ENCODE results near the gene PRSS1. TPM values are rescaled to one million over a fixed set of nuclear protein-coding genes. Genes with fewer than 3 reads are reported as not detected.

Gene PRSS1
- total and polyA plus RNA-seq, 7 donors, result 1.3 to 8.7 (median 1.8) TPM; not detected in 3

DNA sequence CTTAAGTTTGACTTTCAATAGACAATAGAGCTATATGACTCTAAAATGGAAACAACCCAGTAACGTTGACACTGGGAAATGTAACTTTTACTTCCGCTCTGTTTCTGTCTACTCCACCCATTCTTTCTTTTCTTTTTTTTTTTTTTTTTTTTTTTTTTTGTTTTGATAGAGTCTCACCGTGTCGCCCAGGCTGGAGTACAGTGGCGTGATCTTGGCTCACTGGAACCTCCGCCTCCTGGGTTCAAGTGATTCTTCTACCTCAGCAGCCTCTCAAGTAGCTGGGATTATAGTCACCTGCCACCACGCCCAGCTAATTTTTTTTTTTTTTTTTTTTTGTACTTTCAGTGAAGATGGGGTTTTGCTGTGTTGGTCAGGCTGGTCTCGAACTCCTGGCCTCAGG lies 35.4 kb downstream of the PRSS1 start:
- Histone ChIP-seq H3K9me3 (no peaks in the 10 kb centered on the region), H3K36me3 (ENCODE audit: insufficient read depth in 1 of 2, low read depth in 1 of 2) (no peaks in the 10 kb centered on the region), H3K27me3 (ENCODE audit: insufficient read depth in 3 of 3, low read length in 2 of 3) (no peaks in the 10 kb centered on the region), H3K4me3 (no peak overlapping the region), H3K4me1 (no peaks in the 10 kb centered on the region), H3K27ac (no peak overlapping the region)
- no peak for ATAC-seq
- DNase-seq, result no peak
- WGBS, 3 donors, result 86 to 91% (median 91%) methylated on average over 8 of the region's 8 CpGs
- TF ChIP-seq, protein P1, sequence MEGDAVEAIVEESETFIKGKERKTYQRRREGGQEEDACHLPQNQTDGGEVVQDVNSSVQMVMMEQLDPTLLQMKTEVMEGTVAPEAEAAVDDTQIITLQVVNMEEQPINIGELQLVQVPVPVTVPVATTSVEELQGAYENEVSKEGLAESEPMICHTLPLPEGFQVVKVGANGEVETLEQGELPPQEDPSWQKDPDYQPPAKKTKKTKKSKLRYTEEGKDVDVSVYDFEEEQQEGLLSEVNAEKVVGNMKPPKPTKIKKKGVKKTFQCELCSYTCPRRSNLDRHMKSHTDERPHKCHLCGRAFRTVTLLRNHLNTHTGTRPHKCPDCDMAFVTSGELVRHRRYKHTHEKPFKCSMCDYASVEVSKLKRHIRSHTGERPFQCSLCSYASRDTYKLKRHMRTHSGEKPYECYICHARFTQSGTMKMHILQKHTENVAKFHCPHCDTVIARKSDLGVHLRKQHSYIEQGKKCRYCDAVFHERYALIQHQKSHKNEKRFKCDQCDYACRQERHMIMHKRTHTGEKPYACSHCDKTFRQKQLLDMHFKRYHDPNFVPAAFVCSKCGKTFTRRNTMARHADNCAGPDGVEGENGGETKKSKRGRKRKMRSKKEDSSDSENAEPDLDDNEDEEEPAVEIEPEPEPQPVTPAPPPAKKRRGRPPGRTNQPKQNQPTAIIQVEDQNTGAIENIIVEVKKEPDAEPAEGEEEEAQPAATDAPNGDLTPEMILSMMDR (IDR thresholded peaks at IDR 0.05), result no peak
- intact Hi-C loops (cut with DNase I), result loop anchor here (5.0 to 10.0 kb wide), 3 partner anchors 152 to 247 kb away; no protein-coding TSS in a partner anchor

DNA sequence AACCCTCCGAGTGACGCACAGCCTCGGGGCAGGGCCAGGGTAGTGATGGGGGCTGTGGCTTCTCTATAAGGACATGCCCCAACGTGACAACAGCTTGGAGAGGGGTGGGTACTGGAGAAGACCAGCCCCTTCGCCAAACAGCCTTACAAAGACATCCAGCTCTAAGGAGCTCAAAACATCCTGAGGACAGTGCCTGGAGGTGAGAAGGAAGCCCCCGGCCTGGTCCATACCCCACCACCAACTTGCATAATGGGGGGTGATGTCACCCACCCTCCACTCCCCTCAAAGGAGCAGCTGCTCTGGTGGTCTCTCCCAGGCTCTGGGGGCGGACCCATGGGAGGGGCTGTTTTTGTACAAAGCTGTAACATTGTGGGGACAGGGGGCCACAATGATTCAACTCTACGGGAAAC lies 36.6 kb downstream of the PRSS1 start:
- H3K4me1 ChIP-seq, result no peaks in the 10 kb centered on the region
- H3K4me3 ChIP-seq, result no peak overlapping the region
- 83 to 86% (median 85%) methylated on average over 8 of the region's 8 CpGs for WGBS, 3 donors
- no peak overlapping the region for H3K27ac ChIP-seq
- intact Hi-C loops (cut with DNase I), result loop anchor here (5.0 to 10.0 kb wide), 2 partner anchors 181 to 249 kb away; no protein-coding TSS in a partner anchor
- no peaks in the 10 kb centered on the region for H3K9me3 ChIP-seq
- ATAC-seq (no peak), DNase-seq (no peak)
- H3K27me3 ChIP-seq (ENCODE audit: insufficient read depth in 3 of 3, low read length in 2 of 3), result no peaks in the 10 kb centered on the region
- no peaks in the 10 kb centered on the region for H3K36me3 ChIP-seq (ENCODE audit: insufficient read depth in 1 of 2, low read depth in 1 of 2)
- TF ChIP-seq, protein P1 (IDR thresholded peaks at IDR 0.05), result no peak

DNA sequence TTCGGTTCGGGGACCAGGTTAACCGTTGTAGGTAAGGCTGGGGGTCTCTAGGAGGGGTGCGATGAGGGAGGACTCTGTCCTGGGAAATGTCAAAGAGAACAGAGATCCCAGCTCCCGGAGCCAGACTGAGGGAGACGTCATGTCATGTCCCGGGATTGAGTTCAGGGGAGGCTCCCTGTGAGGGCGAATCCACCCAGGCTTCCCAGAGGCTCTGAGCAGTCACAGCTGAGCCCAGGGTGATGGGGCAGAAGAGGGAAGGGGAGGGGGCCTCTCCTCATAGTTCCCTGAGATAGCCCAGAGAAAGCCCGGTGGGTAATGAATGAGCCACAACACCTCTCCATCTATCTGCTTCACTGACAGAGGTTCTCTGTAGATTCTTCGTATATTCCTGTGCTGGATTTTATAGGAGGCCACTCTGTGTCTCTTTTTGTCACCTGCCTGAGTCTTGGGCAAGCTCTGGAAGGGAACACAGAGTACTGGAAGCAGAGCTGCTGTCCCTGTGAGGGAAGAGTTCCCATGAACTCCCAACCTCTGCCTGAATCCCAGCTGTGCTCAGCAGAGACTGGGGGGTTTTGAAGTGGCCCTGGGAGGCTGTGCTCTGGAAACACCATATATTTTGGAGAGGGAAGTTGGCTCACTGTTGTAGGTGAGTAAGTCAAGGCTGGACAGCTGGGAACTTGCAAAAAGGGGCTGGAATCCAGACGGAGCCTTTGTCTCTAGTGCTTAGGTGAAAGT lies 37.9 kb downstream of the PRSS1 start:
- Histone ChIP-seq H3K27ac (no peak overlapping the region), H3K4me1 (no peaks in the 10 kb centered on the region), H3K27me3 (ENCODE audit: insufficient read depth in 3 of 3, low read length in 2 of 3) (no peaks in the 10 kb centered on the region), H3K4me3 (no peak overlapping the region), H3K9me3 (no peaks in the 10 kb centered on the region), H3K36me3 (ENCODE audit: insufficient read depth in 1 of 2, low read depth in 1 of 2) (no peaks in the 10 kb centered on the region)
- TF ChIP-seq, protein P1 (IDR thresholded peaks at IDR 0.05), result no peak
- intact Hi-C loops (cut with DNase I), result loop anchor here (5.0 to 10.0 kb wide), 2 partner anchors 182 to 250 kb away; no protein-coding TSS in a partner anchor
- peak in 1 of 4 donors; percentile 42 for ATAC-seq
- no peak for DNase-seq
- WGBS, 3 donors, result 76 to 80% (median 78%) methylated on average over 11 of the region's 11 CpGs

DNA sequence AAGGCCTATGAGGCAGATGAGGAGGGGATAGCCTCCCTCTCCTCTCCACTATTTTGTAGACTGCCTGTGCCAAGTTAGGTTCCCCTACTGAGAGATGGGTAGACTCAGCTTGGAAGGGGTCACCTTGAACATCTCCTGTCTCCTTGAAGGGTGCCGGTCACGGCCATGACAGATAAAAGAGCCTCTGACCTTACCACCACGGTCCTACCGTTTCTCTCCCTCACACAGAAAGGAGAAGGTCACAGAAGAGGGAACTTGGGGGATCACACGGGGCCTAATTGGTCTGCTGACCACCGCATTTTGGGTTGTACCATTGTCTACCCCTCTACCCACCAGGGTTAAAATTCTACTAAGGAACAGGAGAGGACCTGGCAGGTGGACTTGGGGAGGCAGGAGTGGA lies 38.5 kb downstream of the PRSS1 start:
- ATAC-seq, result no peak
- DNase-seq, result no peak
- no peaks in the 10 kb centered on the region for H3K9me3 ChIP-seq
- intact Hi-C loops (cut with DNase I), result loop anchor here (5.0 to 10.0 kb wide), 2 partner anchors 183 to 250 kb away; no protein-coding TSS in a partner anchor
- H3K4me3 ChIP-seq, result no peak overlapping the region
- H3K36me3 ChIP-seq (ENCODE audit: insufficient read depth in 1 of 2, low read depth in 1 of 2), result no peaks in the 10 kb centered on the region
- no peaks in the 10 kb centered on the region for H3K27me3 ChIP-seq (ENCODE audit: insufficient read depth in 3 of 3, low read length in 2 of 3)
- no peaks in the 10 kb centered on the region for H3K4me1 ChIP-seq
- H3K27ac ChIP-seq, result no peak overlapping the region
- TF ChIP-seq, protein P1 (IDR thresholded peaks at IDR 0.05), result no peak
- 82 to 91% (median 89%) methylated on average over 6 of the region's 6 CpGs for WGBS, 3 donors
